GM10847 (cell line): Measurements from ENCODE around the gene ADD2.

Experiments
- POLR2A ChIP-seq: IDR thresholded peaks from 2 replicates; pipeline ENCODE4 v1.6.1; 2011; ENCODE audit not compliant: insufficient read length; ENCODE audit errors: extremely low read depth

Gene ADD2

DNA sequence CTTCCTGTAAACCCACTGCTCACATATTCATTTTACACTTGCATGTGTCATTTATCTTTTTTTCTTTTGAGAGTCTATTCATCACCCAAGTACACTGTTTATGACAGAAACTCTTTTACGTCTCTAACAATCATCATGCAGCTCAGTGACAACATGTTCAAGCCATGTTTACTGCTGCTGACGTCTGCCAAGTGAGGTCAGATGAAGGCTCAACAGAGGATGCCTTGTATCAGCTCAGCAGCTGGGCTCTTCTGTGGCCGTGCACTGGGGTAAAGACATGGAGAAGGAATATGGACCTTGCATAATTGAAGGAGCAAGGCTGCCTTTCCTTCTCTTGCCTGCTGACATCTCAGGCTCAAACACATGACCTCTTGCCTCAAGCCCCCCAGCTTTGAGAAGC, 99.6 kb downstream of the ADD2 start:
- TF ChIP-seq POLR2A: no peak

GRCh38 chr2:70664525-70664924, 103.5 kb downstream of the ADD2 start:
- no peak for TF ChIP-seq POLR2A

GRCh38 chr2:70663411-70663810, 104.6 kb downstream of the ADD2 start:
- no peak for TF ChIP-seq POLR2A

DNA sequence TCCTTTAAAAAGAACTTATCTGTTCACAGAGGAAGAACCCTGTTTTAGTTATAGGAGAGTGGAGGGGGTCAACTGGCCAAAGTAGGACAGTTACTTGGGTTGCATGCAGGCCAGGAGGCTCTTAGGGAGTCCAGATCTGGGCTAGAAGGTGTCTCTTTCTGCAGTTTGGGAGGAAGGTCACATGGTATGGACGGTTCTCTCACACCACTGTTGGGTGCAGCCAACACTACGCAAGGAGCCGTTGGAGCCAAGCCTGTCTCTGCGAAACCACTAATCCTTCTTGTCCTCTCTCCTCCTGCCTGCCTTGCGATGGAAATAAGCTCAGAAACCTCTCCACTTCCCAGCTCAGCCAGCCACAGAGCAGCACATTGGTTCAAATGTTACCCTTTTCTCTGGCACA, 108.4 kb downstream of the ADD2 start:
- no peak for TF ChIP-seq POLR2A

- no peak for TF ChIP-seq POLR2A
These were observed 109.5 kb downstream of the ADD2 start for GRCh38 chr2:70658476-70658875.

DNA sequence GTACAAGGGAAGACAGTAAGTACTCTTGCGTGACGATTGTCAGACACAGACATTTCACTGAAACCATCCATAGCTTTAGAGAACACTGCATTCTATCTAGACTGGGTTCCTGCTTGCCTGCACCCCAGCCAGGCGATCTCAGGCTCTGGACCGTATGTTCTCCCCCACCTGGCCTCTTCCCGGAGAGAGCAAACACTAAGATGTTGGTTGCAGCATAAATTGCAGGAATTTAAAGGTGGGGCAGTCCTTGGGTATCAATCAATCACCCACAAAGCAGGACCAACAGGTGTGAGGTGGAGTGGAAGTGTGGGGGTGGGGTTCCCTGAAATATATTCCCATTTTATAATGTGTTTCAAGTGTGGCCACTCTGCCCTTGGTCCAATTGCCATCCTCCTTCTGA, 110.8 kb downstream of the ADD2 start:
- no peak for TF ChIP-seq POLR2A

GRCh38 chr2:70656421-70657010, 111.5 kb downstream of the ADD2 start:
- TF ChIP-seq POLR2A: no peak

DNA sequence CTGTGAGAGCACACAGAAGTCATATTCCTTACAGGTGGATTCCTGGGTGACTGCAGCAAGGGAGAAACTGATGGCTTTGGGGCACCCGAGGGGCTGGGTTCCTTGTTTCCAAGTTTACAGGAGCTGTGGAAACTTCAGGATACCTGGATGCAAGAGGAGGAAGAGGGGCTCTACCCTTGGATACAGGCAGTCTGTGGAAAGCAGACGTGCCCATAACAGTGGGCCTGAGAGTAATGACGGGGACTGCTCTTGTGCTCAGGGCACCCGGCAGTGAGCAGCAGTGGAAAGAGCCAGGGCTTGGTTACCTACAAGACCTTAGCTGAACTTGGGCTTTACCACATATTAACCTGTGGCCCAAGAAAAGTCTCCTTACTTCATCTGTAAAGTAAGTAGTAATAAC, 112.2 kb downstream of the ADD2 start:
- TF ChIP-seq POLR2A: no peak

DNA sequence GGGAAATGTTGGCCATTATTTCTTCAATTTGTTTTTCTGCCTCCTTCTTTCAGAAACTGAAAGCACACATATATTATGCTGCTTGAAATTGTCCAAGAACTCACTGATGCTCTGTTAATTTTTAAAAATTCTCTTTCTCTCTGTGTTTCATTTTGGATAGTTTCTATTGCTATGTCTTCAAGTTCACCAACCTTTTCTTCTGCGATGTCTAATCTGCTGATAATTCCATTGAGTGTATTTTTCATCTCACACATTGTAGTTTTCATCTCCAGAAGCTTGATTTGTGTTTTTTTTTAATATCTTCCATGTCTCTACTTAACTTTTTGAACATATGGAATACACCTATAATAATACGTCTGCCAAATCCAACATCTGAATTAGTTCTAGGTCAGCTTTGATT, 116.3 kb downstream of the ADD2 start:
- no peak for TF ChIP-seq POLR2A

DNA sequence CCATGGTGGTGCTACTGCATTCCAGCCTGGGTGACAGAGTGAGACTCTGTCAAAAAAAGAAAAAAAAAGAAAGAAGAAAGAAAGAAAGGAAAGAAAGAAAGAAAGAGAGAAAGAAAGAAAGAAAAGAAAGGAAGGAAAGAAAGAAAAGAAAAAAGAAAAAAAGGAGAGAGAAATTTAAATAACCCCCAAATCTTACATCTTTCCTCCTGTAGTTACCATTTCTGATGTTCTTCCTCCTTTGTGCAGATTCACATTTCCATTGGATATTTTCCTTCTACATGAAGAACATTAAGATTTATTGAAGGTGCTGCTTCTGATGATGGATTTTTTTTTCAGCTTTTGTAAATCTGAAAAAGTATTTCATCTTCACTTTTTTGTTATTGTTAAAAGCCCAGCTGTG, 117.0 kb downstream of the ADD2 start:
- TF ChIP-seq POLR2A: no peak

DNA sequence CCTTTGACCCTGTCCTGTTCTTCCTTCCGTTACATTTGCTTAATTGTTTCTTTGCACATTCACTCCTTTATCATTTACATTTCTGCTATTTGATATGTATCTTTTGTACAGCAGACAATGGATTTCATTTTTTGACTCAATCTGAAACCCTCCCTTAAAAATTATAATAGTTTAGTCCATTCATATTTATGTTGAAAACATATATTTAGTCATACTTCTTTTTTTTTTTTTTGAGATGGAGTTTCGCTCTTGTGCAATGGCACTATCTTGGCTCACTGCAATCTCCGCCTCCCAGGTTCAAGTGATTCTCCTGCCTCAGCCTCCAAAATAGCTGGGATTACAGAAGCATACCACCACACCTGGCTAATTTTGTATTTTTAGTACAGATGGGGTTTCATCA, 119.0 kb downstream of the ADD2 start:
- no peak for TF ChIP-seq POLR2A

DNA sequence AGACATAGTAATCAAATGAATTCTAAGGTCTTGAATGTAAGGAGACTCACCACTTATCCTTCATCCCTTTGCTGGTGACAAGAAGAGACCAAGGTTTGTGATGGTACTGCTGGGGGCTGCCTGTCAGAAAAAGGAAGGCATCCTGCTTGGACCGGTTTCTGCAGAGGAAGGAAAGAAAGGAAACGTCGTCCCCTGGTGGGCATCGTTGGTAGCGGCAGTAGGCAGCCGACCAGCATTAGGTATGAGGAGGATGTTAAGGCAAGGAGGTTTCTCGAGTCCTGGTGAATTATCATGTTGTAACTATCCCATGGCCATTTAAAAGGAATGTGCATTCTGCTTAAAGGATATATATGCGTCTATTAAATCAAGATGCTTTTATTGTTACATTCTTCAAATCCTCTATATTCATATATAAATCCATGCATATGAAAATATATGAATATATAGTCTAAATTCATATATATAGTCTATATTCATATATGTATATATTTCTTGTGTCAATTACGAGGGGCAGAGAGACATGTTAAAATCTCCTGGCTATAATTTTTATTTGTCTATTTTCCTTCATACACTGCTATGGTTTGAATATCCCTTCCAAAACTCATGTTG, 120.0 kb downstream of the ADD2 start:
- no peak for TF ChIP-seq POLR2A

DNA sequence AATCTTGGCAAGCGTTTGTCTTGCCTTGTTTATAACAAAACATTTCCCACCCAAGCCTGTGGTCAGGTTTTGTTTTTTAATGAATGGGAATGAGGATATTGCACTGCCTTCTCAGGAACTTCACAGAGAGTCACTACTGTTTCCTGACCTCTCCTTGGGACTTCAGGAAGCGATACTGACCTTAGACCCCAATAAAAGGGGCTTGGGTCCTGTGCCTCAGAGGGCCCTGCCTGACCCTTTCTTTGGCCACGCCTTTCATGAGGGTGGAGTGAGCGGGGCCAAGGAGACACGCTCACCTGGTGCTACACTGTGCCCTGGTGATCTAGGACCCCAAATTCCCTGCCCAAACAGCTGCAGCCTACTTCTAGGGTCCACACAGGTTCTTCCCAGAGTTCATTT, 121.6 kb downstream of the ADD2 start:
- no peak for TF ChIP-seq POLR2A

DNA sequence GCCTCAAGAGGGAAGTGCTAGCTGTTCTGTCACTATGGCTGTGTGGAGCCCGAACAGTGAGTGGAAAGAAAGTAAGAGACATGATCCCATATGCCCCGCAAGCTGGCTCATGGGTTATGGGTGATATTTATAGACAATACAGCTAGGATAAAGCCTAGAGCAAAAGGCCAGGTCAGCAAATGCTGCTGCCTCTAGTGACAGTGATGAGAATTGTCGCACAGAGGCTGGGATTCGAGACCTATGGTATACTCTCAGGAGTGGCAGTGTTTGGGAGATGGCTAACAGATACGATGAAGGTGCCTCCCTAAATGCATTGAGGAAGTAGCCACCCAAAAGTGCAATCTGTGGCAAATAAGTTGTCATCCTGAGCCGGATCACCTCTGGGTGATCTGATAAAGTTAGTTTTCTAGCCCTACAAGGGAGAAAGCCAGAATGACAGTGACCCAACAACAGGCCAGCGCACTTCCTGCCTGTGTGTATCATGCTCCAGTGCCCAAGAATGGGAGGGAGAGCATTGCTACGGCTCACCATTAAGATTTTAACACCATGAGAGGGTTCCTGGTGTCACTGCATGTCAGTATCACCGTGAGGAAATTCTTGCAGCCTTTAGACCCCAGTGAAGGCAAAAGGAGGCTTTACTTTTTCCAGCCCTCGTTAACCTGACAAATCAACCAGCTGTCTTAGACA, 122.1 kb downstream of the ADD2 start:
- TF ChIP-seq POLR2A: no peak

- TF ChIP-seq POLR2A: no peak
These were observed 124.3 kb downstream of the ADD2 start for GRCh38 chr2:70643715-70644114.

GRCh38 chr2:70641263-70641784, 126.7 kb downstream of the ADD2 start:
- no peak for TF ChIP-seq POLR2A
